NCI-H524 treated with DMSO at 0.1 percent for 48 hours (cell line): Measurements from ENCODE around the gene ABCC9.
"Not testable (repeated sequence)": the region's sequence is repeated elsewhere in the genome, so short reads cannot be mapped to it uniquely, and the experiment has no call there.

Experiments used
- DNase-seq: peaks from one replicate; lab custom pipeline; 2025; lab: John Stamatoyannopoulos, UW

ABCC9 gene

GRCh38 chr12:21815306-21816062 is 125.7 kb downstream of the ABCC9 start:
- no peak for DNase-seq

GRCh38 chr12:21814814-21815213 is 126.4 kb downstream of the ABCC9 start:
- no peak for DNase-seq

GRCh38 chr12:21814327-21814726 is 126.9 kb downstream of the ABCC9 start:
- DNase-seq: no peak

GRCh38 chr12:21813751-21814150 is 127.5 kb downstream of the ABCC9 start:
- DNase-seq: no peak

- no peak for DNase-seq
Observed at GRCh38 chr12:21813125-21813524, 128.1 kb downstream of the ABCC9 start.

GRCh38 chr12:21812340-21812739 is 128.9 kb downstream of the ABCC9 start:
- not testable (repeated sequence) for DNase-seq

GRCh38 chr12:21809100-21809499 is 132.1 kb downstream of the ABCC9 start:
- no peak for DNase-seq

- no peak for DNase-seq
Observed at GRCh38 chr12:21806255-21806654, 135.0 kb downstream of the ABCC9 start.

GRCh38 chr12:21801522-21802288 is 139.5 kb downstream of the ABCC9 start:
- no peak for DNase-seq

- DNase-seq: no peak
Observed at GRCh38 chr12:21800011-21800410, 141.2 kb downstream of the ABCC9 start.

GRCh38 chr12:21797539-21797938 is 143.7 kb downstream of the ABCC9 start:
- DNase-seq: no peak

- DNase-seq: no peak
Observed at GRCh38 chr12:21795648-21796328, 145.4 kb downstream of the ABCC9 start.

- DNase-seq: not testable (repeated sequence)
Observed at GRCh38 chr12:21794807-21795595, 146.2 kb downstream of the ABCC9 start.

- DNase-seq: not testable (repeated sequence)
Observed at GRCh38 chr12:21789687-21790086, 151.5 kb downstream of the ABCC9 start.

GRCh38 chr12:21788089-21788983 is 152.9 kb downstream of the ABCC9 start:
- DNase-seq: no peak

- no peak for DNase-seq
Observed at GRCh38 chr12:21786041-21786531, 155.1 kb downstream of the ABCC9 start.

GRCh38 chr12:21782723-21783122 is 158.5 kb downstream of the ABCC9 start:
- DNase-seq: not testable (repeated sequence)

GRCh38 chr12:21780786-21781185 is 160.4 kb downstream of the ABCC9 start:
- DNase-seq: no peak

- no peak for DNase-seq
Observed at GRCh38 chr12:21776175-21776574, 165.1 kb downstream of the ABCC9 start.

- no peak for DNase-seq
Observed at GRCh38 chr12:21775133-21775820, 165.9 kb downstream of the ABCC9 start.
